HEK293 (cell line): ENCODE results near the gene SEC22C.

Experiments used
- CTCF ChIA-PET: fragments of 350-600 bp; formaldehyde crosslinking; extraction: SDS; loops from one replicate; lab custom pipeline; 2021; ENCODE audit warnings: antibody characterized with exemption; lab: Yijun Ruan, JAX
- POLR2A ChIA-PET: fragments of 300-600 bp; formaldehyde crosslinking; extraction: SDS; loops from one replicate; lab custom pipeline; 2020; ENCODE audit warnings: antibody characterized with exemption, inconsistent platforms; lab: Yijun Ruan, JAX
- H3K27ac ChIP-seq: fragments of 200-500 bp; sonication (Bioruptor generic); 2 replicates; pipeline ENCODE4 v1.5.1; 2014; ENCODE audit warnings: low read depth, low read length, control low read depth, inconsistent platforms; ENCODE audit errors: extremely low read depth
- H3K36me3 ChIP-seq, 2 experiments: fragments of 200-500 bp in 1 of 2; sonication (Bioruptor generic) in 1 of 2; 1 replicate in 1 of 2; 2 replicates in 1 of 2; pipeline ENCODE4 v1.5.1; 2014 to 2017; ENCODE audit warnings: inconsistent platforms in 2 of 2, low read length in 2 of 2; ENCODE audit not compliant: control insufficient read depth in 2 of 2, insufficient read depth in 1 of 2
- H3K4me1 ChIP-seq: fragments of 200-500 bp; sonication (Bioruptor generic); 2 replicates; pipeline ENCODE4 v1.5.1; 2014; ENCODE audit warnings: mild to moderate bottlenecking, low read length, inconsistent platforms; ENCODE audit not compliant: control insufficient read depth, insufficient read depth
- H3K4me3 ChIP-seq: 2 replicates; pipeline ENCODE4 v1.5.1; 2011; ENCODE audit warnings: low read depth, mild to moderate bottlenecking, control low read depth, low read length, moderate library complexity
- H3K9me3 ChIP-seq: fragments of 200-500 bp; sonication (Bioruptor generic); 2 replicates; pipeline ENCODE4 v1.5.1; 2014; ENCODE audit warnings: low read depth, low read length, inconsistent platforms; ENCODE audit not compliant: control insufficient read depth, insufficient read depth
- HIC1 ChIP-seq: fragments of 450-650 bp; formaldehyde crosslinking; IDR thresholded peaks from 2 replicates; pipeline ENCODE4 v1.5.1; 2016; ENCODE audit warnings: missing biosample characterization, missing genetic modification characterization
- ZNF10 ChIP-seq: fragments of 450-650 bp; formaldehyde crosslinking; IDR thresholded peaks from 2 replicates; pipeline ENCODE4 v1.5.1; 2017; ENCODE audit warnings: missing biosample characterization, missing genetic modification characterization
- ZNF132 ChIP-seq: fragments of 450-650 bp; formaldehyde crosslinking; IDR thresholded peaks from 2 replicates; pipeline ENCODE4 v1.5.1; 2017; ENCODE audit warnings: missing biosample characterization, missing genetic modification characterization, borderline replicate concordance
- ZNF148 ChIP-seq: fragments of 450-650 bp; formaldehyde crosslinking; IDR thresholded peaks from 2 replicates; pipeline ENCODE4 v1.5.0; 2017; ENCODE audit warnings: missing biosample characterization, missing genetic modification characterization, borderline replicate concordance
- ZNF157 ChIP-seq: fragments of 450-650 bp; formaldehyde crosslinking; IDR thresholded peaks from 2 replicates; pipeline ENCODE4 v1.5.1; 2016; ENCODE audit warnings: missing biosample characterization, missing genetic modification characterization
- ZNF248 ChIP-seq: fragments of 450-650 bp; formaldehyde crosslinking; IDR thresholded peaks from 2 replicates; pipeline ENCODE4 v1.5.1; 2017; ENCODE audit warnings: missing biosample characterization, missing genetic modification characterization
- ZNF335 ChIP-seq: fragments of 450-650 bp; formaldehyde crosslinking; conservative IDR thresholded peaks from 2 replicates; pipeline ENCODE4 v1.5.1; 2016; ENCODE audit warnings: missing biosample characterization, missing genetic modification characterization
- ZNF350 ChIP-seq: fragments of 450-650 bp; formaldehyde crosslinking; IDR thresholded peaks from 2 replicates; pipeline ENCODE4 v1.5.0; 2017; ENCODE audit warnings: missing biosample characterization, mild to moderate bottlenecking, missing genetic modification characterization
- ZNF394 ChIP-seq: fragments of 450-650 bp; formaldehyde crosslinking; IDR thresholded peaks from 2 replicates; pipeline ENCODE4 v1.5.1; 2016; ENCODE audit warnings: missing biosample characterization, missing genetic modification characterization, mild to moderate bottlenecking, moderate library complexity, borderline replicate concordance
- ZNF530 ChIP-seq: fragments of 450-650 bp; formaldehyde crosslinking; IDR thresholded peaks from 2 replicates; pipeline ENCODE4 v1.5.1; 2016; ENCODE audit warnings: low read depth, missing biosample characterization, missing genetic modification characterization
- ZNF544 ChIP-seq: fragments of 450-650 bp; formaldehyde crosslinking; IDR thresholded peaks from 2 replicates; pipeline ENCODE4 v1.5.0; 2017; ENCODE audit warnings: missing biosample characterization, missing genetic modification characterization
- ZNF558 ChIP-seq: fragments of 450-650 bp; formaldehyde crosslinking; IDR thresholded peaks from 2 replicates; pipeline ENCODE4 v1.5.1; 2016; ENCODE audit warnings: missing biosample characterization, missing genetic modification characterization
- ZNF580 ChIP-seq: fragments of 450-650 bp; formaldehyde crosslinking; IDR thresholded peaks from 2 replicates; pipeline ENCODE4 v1.5.1; 2016; ENCODE audit warnings: missing biosample characterization, missing genetic modification characterization
- ZNF610 ChIP-seq: fragments of 450-650 bp; formaldehyde crosslinking; IDR thresholded peaks from 2 replicates; pipeline ENCODE4 v1.5.1; 2016; ENCODE audit warnings: missing biosample characterization, missing genetic modification characterization, borderline replicate concordance
- ZNF623 ChIP-seq: fragments of 450-650 bp; formaldehyde crosslinking; IDR thresholded peaks from 2 replicates; pipeline ENCODE4 v1.5.1; 2016; ENCODE audit warnings: missing biosample characterization, missing genetic modification characterization
- ZNF626 ChIP-seq: fragments of 450-650 bp; sonication (Bioruptor Pico); formaldehyde crosslinking; IDR thresholded peaks from 2 replicates; pipeline ENCODE4 v1.5.1; 2018; ENCODE audit warnings: missing biosample characterization, missing genetic modification characterization, inconsistent platforms
- ZNF629 ChIP-seq: fragments of 450-650 bp; formaldehyde crosslinking; IDR thresholded peaks from 2 replicates; pipeline ENCODE4 v1.5.1; 2017; ENCODE audit warnings: missing biosample characterization, missing genetic modification characterization
- ZNF645 ChIP-seq: fragments of 450-650 bp; formaldehyde crosslinking; IDR thresholded peaks from 2 replicates; pipeline ENCODE4; 2016; ENCODE audit warnings: missing biosample characterization, missing genetic modification characterization
- ZNF670 ChIP-seq: fragments of 450-650 bp; formaldehyde crosslinking; IDR thresholded peaks from 2 replicates; pipeline ENCODE4 v1.5.1; 2016; ENCODE audit warnings: missing biosample characterization, missing genetic modification characterization, low read depth
- ZNF677 ChIP-seq: fragments of 450-650 bp; IDR thresholded peaks from 2 replicates; pipeline ENCODE4 v1.5.0; 2018; ENCODE audit warnings: missing biosample characterization, mild to moderate bottlenecking, missing genetic modification characterization, moderate library complexity
- ZNF701 ChIP-seq: fragments of 450-650 bp; formaldehyde crosslinking; IDR thresholded peaks from 2 replicates; pipeline ENCODE4 v1.5.1; 2016; ENCODE audit warnings: missing biosample characterization, missing genetic modification characterization
- ZNF76 ChIP-seq: fragments of 450-650 bp; formaldehyde crosslinking; IDR thresholded peaks from 2 replicates; pipeline ENCODE4; 2016; ENCODE audit warnings: low read depth, missing biosample characterization, missing genetic modification characterization, borderline replicate concordance
- ZSCAN18 ChIP-seq: fragments of 450-650 bp; formaldehyde crosslinking; IDR thresholded peaks from 2 replicates; pipeline ENCODE4 v1.5.1; 2016; ENCODE audit warnings: missing biosample characterization, missing genetic modification characterization
- ZSCAN5A ChIP-seq: fragments of 450-650 bp; formaldehyde crosslinking; IDR thresholded peaks from 2 replicates; pipeline ENCODE4 v1.5.1; 2016; ENCODE audit warnings: missing biosample characterization, missing genetic modification characterization

SEC22C gene

GRCh38 chr3:42511736-42512135, 70.0 kb downstream of the SEC22C start (continued):
- TF ChIP-seq ZNF610 (tag by site-specific recombination) = no peak
- TF ChIP-seq ZNF132 (tag by site-specific recombination) = no peak
- no peak for TF ChIP-seq ZNF558

GRCh38 chr3:42511201-42511600, 70.6 kb downstream of the SEC22C start:
- no peaks in the 10 kb centered on the region for H3K9me3 ChIP-seq
- H3K27ac ChIP-seq = no peak overlapping the region
- TF ChIP-seq HIC1 (tag by site-specific recombination) (no peak), ZNF580 (tag by site-specific recombination) (no peak), ZNF530 (tag by site-specific recombination) (no peak), ZSCAN5A (tag by site-specific recombination) (no peak), ZNF629 (tag by site-specific recombination) (no peak), ZNF350 (no peak), ZNF544 (tag by site-specific recombination) (no peak), ZNF248 (tag by site-specific recombination) (no peak), ZNF394 (no peak), ZNF670 (tag by site-specific recombination) (no peak), ZNF677 (tag by site-specific recombination) (no peak), ZNF335 (tag by site-specific recombination) (no peak), ZNF645 (tag by site-specific recombination) (no peak), ZNF623 (tag by site-specific recombination) (no peak), ZNF10 (tag by site-specific recombination) (no peak), ZNF701 (tag by site-specific recombination) (no peak), ZNF626 (tag by site-specific recombination) (no peak)
- CTCF ChIA-PET = interaction anchor here (0.6 to 1.3 kb wide), 2 partner anchors 17 to 37 kb away, joined by 3 to 4 read pairs; no protein-coding TSS in a partner anchor
- no peaks in the 10 kb centered on the region for H3K36me3 ChIP-seq
- POLR2A ChIA-PET = no interaction called here
- no peak overlapping the region for H3K4me3 ChIP-seq
- no peaks in the 10 kb centered on the region for H3K4me1 ChIP-seq

GRCh38 chr3:42510325-42510724, 71.4 kb downstream of the SEC22C start:
- H3K36me3 ChIP-seq = no peaks in the 10 kb centered on the region
- no peaks in the 10 kb centered on the region for H3K4me1 ChIP-seq
- ChIA-PET CTCF (interaction anchor here (0.7 to 1.3 kb wide), 2 partner anchors 38 to 47 kb away, joined by 3 to 4 read pairs; no protein-coding TSS in a partner anchor), POLR2A (no interaction called here)
- no peak overlapping the region for H3K27ac ChIP-seq
- no peak for TF ChIP-seq ZNF157 (tag by site-specific recombination)
- TF ChIP-seq ZNF76 (tag by site-specific recombination) = no peak
- no peak for TF ChIP-seq ZSCAN18 (tag by site-specific recombination)
- no peak for TF ChIP-seq ZNF148 (tag by site-specific recombination)
- no peak overlapping the region for H3K4me3 ChIP-seq
- H3K9me3 ChIP-seq = no peaks in the 10 kb centered on the region
